NCI-H345 (cell line): ENCODE results near the gene ZYX.

Source experiments
- DNase-seq: peaks from one replicate; lab custom pipeline; 2025; lab: John Stamatoyannopoulos, UW

The ZYX gene

GRCh38 chr7:143380646-143381426 lies at the start of gene ZYX:
Gene ZYX (plus strand): TSS chr7:143381345. CDS start chr7:143381572, 227 bp downstream.
- peak; percentile 85 for DNase-seq

GRCh38 chr7:143334244-143334643 lies 46.9 kb upstream of the ZYX start:
- DNase-seq = no peak

- DNase-seq = no peak
Measured at GRCh38 chr7:143337216-143337615, 43.9 kb upstream of the ZYX start.

- DNase-seq = no peak
Measured at GRCh38 chr7:143341842-143342241, 39.3 kb upstream of the ZYX start.

GRCh38 chr7:143343596-143343995 lies 37.5 kb upstream of the ZYX start:
- no peak for DNase-seq

- peak; percentile 38 for DNase-seq
Measured at GRCh38 chr7:143345428-143345900, 35.7 kb upstream of the ZYX start.

- DNase-seq = no peak
Measured at GRCh38 chr7:143346018-143346417, 35.1 kb upstream of the ZYX start.

- DNase-seq = no peak
Measured at GRCh38 chr7:143347950-143348349, 33.2 kb upstream of the ZYX start.

GRCh38 chr7:143351060-143351459 lies 30.1 kb upstream of the ZYX start:
- DNase-seq = no peak

- no peak for DNase-seq
Measured at GRCh38 chr7:143351574-143351973, 29.6 kb upstream of the ZYX start.

GRCh38 chr7:143352531-143353002 lies 28.6 kb upstream of the ZYX start:
- DNase-seq = no peak

- DNase-seq = no peak
Measured at GRCh38 chr7:143354376-143354775, 26.8 kb upstream of the ZYX start.

- no peak for DNase-seq
Measured at GRCh38 chr7:143354965-143355364, 26.2 kb upstream of the ZYX start.

GRCh38 chr7:143355450-143356385 lies 25.4 kb upstream of the ZYX start:
- no peak for DNase-seq

- no peak for DNase-seq
Measured at GRCh38 chr7:143356414-143357050, 24.6 kb upstream of the ZYX start.

GRCh38 chr7:143358626-143359025 lies 22.5 kb upstream of the ZYX start:
- no peak for DNase-seq

GRCh38 chr7:143359771-143360353 lies 21.3 kb upstream of the ZYX start:
- DNase-seq = no peak

- peak; percentile 54 for DNase-seq
Measured at GRCh38 chr7:143360788-143361551, 20.2 kb upstream of the ZYX start.

- DNase-seq = peak; percentile 81
Measured at GRCh38 chr7:143361552-143362130, 19.5 kb upstream of the ZYX start.

GRCh38 chr7:143362131-143363015 lies 18.8 kb upstream of the ZYX start, which contains the start of gene FAM131B:
Gene FAM131B (minus strand): TSS chr7:143362713. CDS start chr7:143362603, 110 bp downstream.
- DNase-seq = peak; percentile 57
